ENCODE results near the gene UVRAG.

The UVRAG gene

GRCh38 chr11:76023236-76024068 is 208.4 kb downstream of the UVRAG start:
- TF ChIP-seq CTCF (IDR thresholded peaks at IDR 0.05), result no peak

GRCh38 chr11:76025068-76025467 is 210.1 kb downstream of the UVRAG start:
- no peak for TF ChIP-seq CTCF (IDR thresholded peaks at IDR 0.05)

GRCh38 chr11:76025817-76026216 is 210.8 kb downstream of the UVRAG start:
- TF ChIP-seq CTCF (IDR thresholded peaks at IDR 0.05), result no peak

- no peak for TF ChIP-seq CTCF (IDR thresholded peaks at IDR 0.05)
Measured at GRCh38 chr11:76026281-76026680, 211.3 kb downstream of the UVRAG start.

GRCh38 chr11:76026862-76027261 is 211.9 kb downstream of the UVRAG start:
- no peak for TF ChIP-seq CTCF (IDR thresholded peaks at IDR 0.05)

GRCh38 chr11:76030286-76030685 is 215.3 kb downstream of the UVRAG start:
- no peak for TF ChIP-seq CTCF (IDR thresholded peaks at IDR 0.05)

- TF ChIP-seq CTCF (IDR thresholded peaks at IDR 0.05), result no peak
Measured at GRCh38 chr11:76030968-76031590, 216.1 kb downstream of the UVRAG start.
